GM19023 (cell line): ENCODE results near the gene ARHGAP1.
"Not testable (repeated sequence)": the region's sequence is repeated elsewhere in the genome, so short reads cannot be mapped to it uniquely, and the experiment has no call there.

Experiments used
- ATAC-seq: cut with Tn5 transposase; IDR thresholded peaks from one replicate; pipeline ENCODE4 v1.9.1; 2021; ENCODE audit warnings: mild to moderate bottlenecking, moderate library complexity; ENCODE audit not compliant: unreplicated experiment

Gene ARHGAP1

GRCh38 chr11:46724088-46724487 lies 23.7 kb upstream of the ARHGAP1 start:
- no peak for ATAC-seq

DNA sequence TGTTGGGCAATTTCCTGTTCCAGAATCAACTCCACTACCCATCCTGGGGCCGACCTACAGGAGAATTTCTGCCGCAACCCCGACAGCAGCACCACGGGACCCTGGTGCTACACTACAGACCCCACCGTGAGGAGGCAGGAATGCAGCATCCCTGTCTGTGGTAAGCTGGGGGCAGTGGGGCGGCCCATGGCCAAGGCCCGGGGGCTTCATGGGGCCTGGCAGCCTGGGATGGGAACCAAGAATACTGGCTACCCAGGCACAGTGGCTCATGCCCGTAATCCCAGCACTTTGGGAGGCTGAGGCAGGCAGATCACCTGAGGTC lies 22.9 kb upstream of the ARHGAP1 start:
- no peak for ATAC-seq

GRCh38 chr11:46722566-46723358 lies 22.3 kb upstream of the ARHGAP1 start:
- ATAC-seq: no peak

DNA sequence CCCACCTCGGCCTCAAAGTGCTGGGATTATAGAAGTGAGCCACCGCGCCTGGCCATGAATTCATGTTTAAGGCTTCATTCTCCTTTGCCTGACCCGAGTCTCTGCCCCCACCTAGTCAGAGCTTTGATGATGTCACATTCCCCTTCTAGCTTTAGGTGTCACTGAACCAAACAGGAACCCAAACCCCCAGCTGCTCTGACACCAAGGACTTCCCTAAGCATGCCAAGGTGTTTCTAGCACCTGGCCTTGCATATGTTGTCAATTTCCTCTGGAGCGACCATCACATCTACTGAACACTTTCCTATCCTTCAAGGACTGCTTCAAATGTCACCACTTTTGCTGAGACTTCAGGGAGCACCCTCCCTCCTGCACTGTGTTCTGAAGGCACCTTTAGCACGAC lies 20.9 kb upstream of the ARHGAP1 start:
- no peak for ATAC-seq

- no peak for ATAC-seq
Observed at GRCh38 chr11:46719543-46720218, 19.3 kb upstream of the ARHGAP1 start.

- ATAC-seq: no peak
Observed at GRCh38 chr11:46719048-46719542, 18.7 kb upstream of the ARHGAP1 start, which contains the start of gene F2. TSS of gene F2 (plus strand) at chr11:46719213. CDS start at chr11:46719236, 23 bp downstream.

DNA sequence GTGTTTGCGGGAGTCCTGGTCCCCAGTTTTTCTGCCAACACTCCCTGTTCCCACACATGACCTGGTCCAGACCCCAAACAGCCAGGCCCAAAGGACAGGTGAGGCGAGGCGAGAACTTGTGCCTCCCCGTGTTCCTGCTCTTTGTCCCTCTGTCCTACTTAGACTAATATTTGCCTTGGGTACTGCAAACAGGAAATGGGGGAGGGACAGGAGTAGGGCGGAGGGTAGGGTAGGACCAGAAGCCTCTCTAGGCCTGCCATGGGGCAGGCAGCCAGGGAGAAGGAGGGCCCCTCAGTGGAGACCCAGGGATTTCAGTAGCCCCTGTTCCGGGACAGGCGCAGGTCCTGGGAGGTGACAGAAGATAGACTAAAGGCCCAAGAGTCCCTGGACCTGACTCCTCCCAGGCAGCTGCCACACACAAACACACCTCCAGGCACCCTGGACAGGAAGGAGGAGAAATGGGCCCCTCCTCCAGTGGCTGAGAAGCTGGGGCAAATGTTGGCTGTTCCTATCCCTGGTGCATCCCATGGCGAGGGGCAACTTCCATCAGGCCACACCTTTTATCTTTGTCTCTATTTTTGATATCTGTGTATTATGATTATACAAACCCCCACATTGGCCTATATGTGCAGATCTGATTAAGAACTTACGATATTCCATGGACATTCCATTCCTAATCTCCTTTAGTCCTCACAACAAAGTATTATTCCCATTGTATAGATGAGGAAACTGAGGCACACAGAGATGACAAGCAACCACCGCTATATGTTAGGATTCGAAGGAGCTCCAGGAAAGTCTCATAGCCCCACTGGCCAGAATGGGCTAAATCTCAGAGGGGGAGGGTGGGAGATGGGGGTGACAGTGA lies 18.0 kb upstream of the ARHGAP1 start:
- no peak for ATAC-seq

GRCh38 chr11:46717825-46718154 lies 17.4 kb upstream of the ARHGAP1 start:
- ATAC-seq: not testable (repeated sequence)

DNA sequence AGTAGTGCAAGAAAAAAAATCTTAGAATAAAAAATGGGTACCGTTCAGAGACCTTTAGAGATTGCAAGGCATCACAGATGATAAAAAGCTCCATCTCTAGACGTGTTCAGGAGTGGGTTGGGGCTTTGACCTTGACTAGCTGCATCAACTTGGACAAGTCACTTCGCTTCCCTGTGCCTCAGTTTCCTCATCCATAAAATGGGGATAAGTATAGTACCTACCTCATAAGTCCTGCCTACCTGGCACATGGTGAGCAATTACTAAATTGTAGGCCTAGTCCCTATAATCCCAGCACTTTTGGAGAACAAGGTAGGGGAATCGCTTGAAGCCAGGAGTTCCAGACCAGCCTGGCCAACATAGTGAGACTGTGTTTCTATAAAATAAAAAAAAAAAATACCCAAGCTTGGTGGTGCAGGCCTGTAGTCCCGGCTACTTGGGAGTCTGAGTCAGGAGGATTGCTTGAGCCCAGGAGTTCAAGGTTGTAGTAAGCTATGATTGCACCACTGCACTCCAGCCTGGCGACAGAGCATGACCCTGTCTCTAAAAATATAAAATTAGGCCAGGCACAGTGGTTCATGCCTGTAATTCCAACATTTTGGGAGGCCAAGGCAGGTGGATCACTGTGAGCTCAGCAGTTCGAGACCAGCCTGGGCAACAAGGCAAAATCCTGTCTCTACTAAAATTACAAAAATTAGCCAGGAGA lies 12.6 kb upstream of the ARHGAP1 start:
- no peak for ATAC-seq

DNA sequence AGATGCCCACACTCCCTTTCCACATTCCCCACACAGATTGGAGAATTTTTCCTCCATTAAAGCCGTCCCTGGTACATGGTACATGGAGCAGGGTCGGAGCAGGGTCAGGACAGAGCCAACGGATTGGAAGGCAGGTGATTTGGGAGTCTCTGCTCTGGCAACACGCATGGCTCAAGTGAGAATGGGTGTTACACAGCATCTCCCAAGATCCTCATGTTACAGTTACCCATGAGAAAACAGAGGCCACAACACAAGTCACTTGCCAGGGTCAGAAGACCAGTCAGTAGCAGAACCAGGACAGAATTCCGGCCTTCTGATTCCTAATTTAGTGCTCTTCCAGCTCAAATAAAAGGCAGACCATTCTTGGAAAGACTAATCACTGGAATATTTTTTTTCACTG lies 10.9 kb upstream of the ARHGAP1 start:
- ATAC-seq: no peak

- no peak for ATAC-seq
Observed at GRCh38 chr11:46710821-46711269, 10.4 kb upstream of the ARHGAP1 start.

GRCh38 chr11:46709351-46709750 lies 8.9 kb upstream of the ARHGAP1 start:
- not testable (repeated sequence) for ATAC-seq

DNA sequence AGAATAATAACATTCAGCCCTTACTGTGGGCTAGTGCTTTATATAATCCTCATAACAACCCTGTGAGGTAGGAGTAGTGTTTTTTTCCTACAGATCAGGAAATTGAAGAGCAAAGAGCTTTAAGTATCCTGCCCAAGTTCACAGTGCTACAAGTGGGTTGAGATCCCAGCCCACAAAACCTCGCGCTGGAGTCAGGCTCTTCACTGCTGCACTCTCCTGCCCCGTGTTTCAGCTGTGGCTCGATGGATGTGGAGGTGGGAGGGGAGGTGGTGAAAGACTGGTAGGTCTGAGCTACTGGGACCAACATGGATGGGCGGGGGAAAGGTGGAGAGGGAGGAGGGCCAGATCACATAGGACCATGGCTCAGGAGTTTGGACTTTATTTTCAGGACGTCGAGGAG lies 6.5 kb upstream of the ARHGAP1 start:
- no peak for ATAC-seq

DNA sequence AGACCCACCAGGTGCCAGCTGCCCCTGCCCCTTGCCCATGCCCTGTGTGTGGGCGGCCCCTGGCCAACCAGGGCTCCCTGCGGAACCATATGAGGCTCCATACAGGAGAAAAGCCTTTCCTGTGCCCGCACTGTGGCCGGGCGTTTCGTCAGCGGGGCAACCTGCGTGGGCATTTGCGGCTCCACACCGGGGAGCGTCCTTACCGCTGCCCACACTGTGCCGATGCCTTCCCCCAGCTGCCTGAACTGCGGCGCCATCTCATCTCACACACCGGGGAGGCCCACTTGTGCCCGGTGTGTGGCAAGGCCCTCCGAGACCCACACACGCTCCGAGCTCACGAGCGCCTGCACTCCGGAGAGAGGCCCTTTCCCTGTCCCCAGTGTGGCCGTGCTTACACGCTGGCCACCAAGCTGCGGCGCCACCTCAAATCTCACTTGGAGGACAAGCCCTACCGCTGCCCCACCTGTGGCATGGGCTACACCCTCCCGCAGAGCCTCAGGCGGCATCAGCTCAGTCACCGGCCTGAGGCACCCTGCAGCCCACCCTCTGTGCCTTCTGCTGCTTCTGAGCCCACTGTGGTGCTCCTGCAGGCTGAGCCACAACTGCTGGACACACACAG lies 4.8 kb upstream of the ARHGAP1 start:
- no peak for ATAC-seq

- ATAC-seq: no peak
Observed at GRCh38 chr11:46701078-46701654, 747 bp upstream of the ARHGAP1 start.

- no peak for ATAC-seq
Observed at GRCh38 chr11:46698597-46698996, 1.8 kb downstream of the ARHGAP1 start.

- no peak for ATAC-seq
Observed at GRCh38 chr11:46697723-46698122, 2.7 kb downstream of the ARHGAP1 start.

GRCh38 chr11:46697303-46697702 lies 3.1 kb downstream of the ARHGAP1 start:
- no peak for ATAC-seq

DNA sequence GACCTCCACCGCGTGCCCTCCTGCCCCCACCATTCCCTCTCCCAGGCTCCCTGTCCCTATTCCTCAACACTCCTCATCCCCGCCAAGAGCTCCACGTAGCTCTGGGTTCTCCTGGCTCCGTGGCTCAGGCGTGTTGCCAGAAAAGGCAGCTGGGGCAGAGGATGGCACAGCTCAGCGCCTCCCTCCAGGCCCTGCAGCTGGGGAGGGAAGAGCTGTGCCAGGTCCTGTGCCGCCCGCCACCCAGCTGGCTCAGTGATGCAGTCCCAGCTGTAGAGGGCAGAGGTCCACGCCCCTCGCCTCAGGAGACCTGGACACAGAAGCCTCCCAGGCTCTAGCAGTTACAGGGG lies 4.2 kb downstream of the ARHGAP1 start:
- no peak for ATAC-seq
